CD8-positive, alpha-beta memory T cell (primary cell): Measurements from ENCODE around the gene PRKAG3. TPM values are rescaled to one million over a fixed set of nuclear protein-coding genes. Genes with fewer than 3 reads are reported as not detected.
"Not testable (repeated sequence)": the region's sequence is repeated elsewhere in the genome, so short reads cannot be mapped to it uniquely, and the experiment has no call there.

Source experiments
- CTCF ChIA-PET: fragments of 350-600 bp; sonication (Branson Sonifier 250); formaldehyde crosslinking; loops from one replicate; lab custom pipeline; 2021; ENCODE audit warnings: antibody characterized with exemption; lab: Charles Lee
- POLR2A ChIA-PET: fragments of 350-600 bp; sonication (Branson Sonifier 250); formaldehyde crosslinking; loops from one replicate; lab custom pipeline; 2021; ENCODE audit warnings: antibody characterized with exemption; lab: Charles Lee
- DNase-seq, 5 donors: peaks; one replicate each; pipeline versions ENCODE4 v3.0.0 to v3.0.0-alpha.2; 2020 to 2022; ENCODE audit warnings: mixed read lengths in 1 of 5
- H3K27ac ChIP-seq: one replicate; pipeline ENCODE4 v1.7.0; 2013; ENCODE audit warnings: low read depth, mild to moderate bottlenecking, low read length, moderate library complexity
- H3K27me3 ChIP-seq: 2 replicates; pipeline ENCODE4 v1.7.0; 2013; ENCODE audit warnings: low read length, mild to moderate bottlenecking; ENCODE audit not compliant: insufficient read depth, poor library complexity, severe bottlenecking
- H3K36me3 ChIP-seq: 2 replicates; pipeline ENCODE4 v1.7.0; 2013; ENCODE audit warnings: mild to moderate bottlenecking, low read length, moderate library complexity; ENCODE audit not compliant: insufficient read depth
- H3K4me1 ChIP-seq: 2 replicates; pipeline ENCODE4 v1.7.0; 2013; ENCODE audit warnings: mild to moderate bottlenecking, low read length, moderate library complexity; ENCODE audit not compliant: insufficient read depth
- H3K4me3 ChIP-seq: 2 replicates; pipeline ENCODE4 v1.7.0; 2013; ENCODE audit warnings: mild to moderate bottlenecking, low read length
- H3K9me3 ChIP-seq: 2 replicates; pipeline ENCODE4 v1.7.0; 2013; ENCODE audit warnings: mild to moderate bottlenecking, low read length
- H3K27ac Mint-ChIP-seq, 8 donors: one replicate each; pipeline ENCODE4 v1.8.0; 2020 to 2021; ENCODE audit warnings: mixed read lengths in 8 of 8, mild to moderate bottlenecking in 6 of 8, inconsistent platforms in 3 of 8, moderate library complexity in 3 of 8
- H3K27me3 Mint-ChIP-seq, 2 donors: one replicate each; pipeline ENCODE4 v1.8.0; 2020 to 2021; ENCODE audit warnings: mixed read lengths in 2 of 2, mild to moderate bottlenecking in 1 of 2, moderate library complexity in 1 of 2
- H3K36me3 Mint-ChIP-seq, 3 donors: one replicate each; pipeline ENCODE4 v1.8.0; 2020 to 2021; ENCODE audit warnings: mixed read lengths in 3 of 3, inconsistent platforms in 1 of 3, mild to moderate bottlenecking in 1 of 3
- H3K4me1 Mint-ChIP-seq, 3 donors: one replicate each; pipeline ENCODE4 v1.8.0; 2020 to 2021; ENCODE audit warnings: mixed read lengths in 3 of 3, inconsistent platforms in 1 of 3, mild to moderate bottlenecking in 1 of 3
- H3K4me3 Mint-ChIP-seq, 7 donors: one replicate each; pipeline ENCODE4 v1.8.0; 2020 to 2021; ENCODE audit warnings: mixed read lengths in 7 of 7, mild to moderate bottlenecking in 6 of 7, moderate library complexity in 4 of 7, inconsistent platforms in 2 of 7
- H3K9me3 Mint-ChIP-seq, 5 donors: one replicate each; pipeline ENCODE4 v1.8.0; 2020 to 2022; ENCODE audit warnings: mixed read lengths in 5 of 5, mild to moderate bottlenecking in 3 of 5, moderate library complexity in 2 of 5, inconsistent platforms in 1 of 5
- polyA plus RNA-seq: library from polyadenylated mRNA; unstranded; fragments of 300-500 nt; fragmentation: Illumina TruSeq; gene quantifications from one replicate; pipeline ENCODE4 v1.2.3, GENCODE V29; 2021
- total RNA-seq, 2 experiments: library from RNA; stranded (reverse); gene quantifications; one replicate each; pipeline ENCODE4 v1.2.3, GENCODE V29; 2021

PRKAG3 gene
- total and polyA plus RNA-seq, 3 experiments from 2014 or later, result not detected

DNA sequence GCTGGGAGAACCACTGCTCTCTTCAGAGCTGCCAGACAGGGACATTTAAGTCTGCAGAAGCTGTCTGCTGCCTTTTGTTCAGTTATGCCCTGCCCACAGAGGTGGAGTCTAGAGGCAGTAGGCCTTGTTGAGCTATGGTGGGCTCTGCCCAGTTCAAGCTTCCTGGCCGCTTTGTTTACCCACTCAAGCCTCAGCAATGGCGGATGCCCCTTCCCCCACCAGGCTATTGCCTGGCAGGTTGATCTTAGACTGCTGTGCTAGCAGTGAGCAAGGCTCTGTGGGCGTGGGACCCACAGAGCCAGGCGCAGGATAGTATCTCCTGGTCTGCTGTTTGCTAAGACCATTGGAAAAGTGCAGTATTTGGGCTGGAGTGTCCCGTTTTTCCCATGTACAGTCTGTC is 58.8 kb downstream of the PRKAG3 start:
- H3K27ac Mint-ChIP-seq, H3K27me3 ChIP-seq, H3K4me3 Mint-ChIP-seq, H3K9me3 ChIP-seq, CTCF ChIA-PET, POLR2A ChIA-PET, H3K4me3 ChIP-seq, H3K4me1 ChIP-seq, H3K36me3 ChIP-seq, H3K27me3 Mint-ChIP-seq, H3K4me1 Mint-ChIP-seq, DNase-seq, H3K27ac ChIP-seq: not testable (repeated sequence)
- Mint-ChIP-seq H3K36me3 (peaks cover 9 to 50% (median 23%) of the 10 kb centered on the region in 3 donors), H3K9me3 (peaks cover 6 to 18% (median 16%) of the 10 kb centered on the region in 5 donors)

Other genes with a start within 250 kb of the PRKAG3 start
- gene PLCD4, start 223.9 kb downstream of the PRKAG3 start, total RNA-seq, result under 1 TPM in 1 of 2 experiments, not detected in 1; 0.16 TPM
- gene PLCD4, start 223.9 kb downstream of the PRKAG3 start, polyA plus RNA-seq, result 0.49 TPM
- 10 to 100 TPM; 60.4 to 64.0 TPM for gene ZNF142, start 172.2 kb downstream of the PRKAG3 start, total RNA-seq
- gene ZNF142, start 172.2 kb downstream of the PRKAG3 start, polyA plus RNA-seq, result 19.7 TPM
- 10 to 100 TPM; 91.7 to 93.9 TPM for gene BCS1L, start 172.1 kb downstream of the PRKAG3 start, total RNA-seq
- 10.1 TPM for gene BCS1L, start 172.1 kb downstream of the PRKAG3 start, polyA plus RNA-seq
- gene RNF25, start 159.8 kb downstream of the PRKAG3 start, total RNA-seq, result 10 to 100 TPM; 29.0 to 36.8 TPM
- gene RNF25, start 159.8 kb downstream of the PRKAG3 start, polyA plus RNA-seq, result 14.4 TPM
- 10 to 100 TPM; 19.9 to 21.4 TPM for gene STK36, start 159.7 kb downstream of the PRKAG3 start, total RNA-seq
- 3.9 TPM for gene STK36, start 159.7 kb downstream of the PRKAG3 start, polyA plus RNA-seq
- gene TTLL4, start 121.0 kb downstream of the PRKAG3 start, total RNA-seq, result 10 to 100 TPM; 42.0 to 44.2 TPM
- gene TTLL4, start 121.0 kb downstream of the PRKAG3 start, polyA plus RNA-seq, result 7.1 TPM
- gene CYP27A1, start 49.7 kb downstream of the PRKAG3 start, total RNA-seq, result 1 to 10 TPM; 1.2 TPM
- gene CYP27A1, start 49.7 kb downstream of the PRKAG3 start, polyA plus RNA-seq, result not detected
- under 1 TPM; 0.27 to 0.42 TPM for gene WNT6, start 28.0 kb upstream of the PRKAG3 start, total RNA-seq
- gene WNT6, start 28.0 kb upstream of the PRKAG3 start, polyA plus RNA-seq, result 0.39 TPM
- gene WNT10A, start 49.0 kb upstream of the PRKAG3 start, total RNA-seq, result 1 to 10 TPM; 1.0 to 1.5 TPM
- gene WNT10A, start 49.0 kb upstream of the PRKAG3 start, polyA plus RNA-seq, result 1.1 TPM
- gene CDK5R2, start 127.9 kb upstream of the PRKAG3 start, total RNA-seq, result not detected
- not detected for gene CDK5R2, start 127.9 kb upstream of the PRKAG3 start, polyA plus RNA-seq
- gene FEV, start 153.4 kb upstream of the PRKAG3 start, total RNA-seq, result not detected
- gene FEV, start 153.4 kb upstream of the PRKAG3 start, polyA plus RNA-seq, result not detected
- not detected for gene CRYBA2, start 161.6 kb upstream of the PRKAG3 start, total RNA-seq
- not detected for gene CRYBA2, start 161.6 kb upstream of the PRKAG3 start, polyA plus RNA-seq
- not detected for gene CFAP65, start 209.7 kb upstream of the PRKAG3 start, total RNA-seq
- not detected for gene CFAP65, start 209.7 kb upstream of the PRKAG3 start, polyA plus RNA-seq
- not detected for gene IHH, start 229.1 kb upstream of the PRKAG3 start, total RNA-seq
- gene IHH, start 229.1 kb upstream of the PRKAG3 start, polyA plus RNA-seq, result not detected